ENCODE results near the gene ZBTB38.

DNA sequence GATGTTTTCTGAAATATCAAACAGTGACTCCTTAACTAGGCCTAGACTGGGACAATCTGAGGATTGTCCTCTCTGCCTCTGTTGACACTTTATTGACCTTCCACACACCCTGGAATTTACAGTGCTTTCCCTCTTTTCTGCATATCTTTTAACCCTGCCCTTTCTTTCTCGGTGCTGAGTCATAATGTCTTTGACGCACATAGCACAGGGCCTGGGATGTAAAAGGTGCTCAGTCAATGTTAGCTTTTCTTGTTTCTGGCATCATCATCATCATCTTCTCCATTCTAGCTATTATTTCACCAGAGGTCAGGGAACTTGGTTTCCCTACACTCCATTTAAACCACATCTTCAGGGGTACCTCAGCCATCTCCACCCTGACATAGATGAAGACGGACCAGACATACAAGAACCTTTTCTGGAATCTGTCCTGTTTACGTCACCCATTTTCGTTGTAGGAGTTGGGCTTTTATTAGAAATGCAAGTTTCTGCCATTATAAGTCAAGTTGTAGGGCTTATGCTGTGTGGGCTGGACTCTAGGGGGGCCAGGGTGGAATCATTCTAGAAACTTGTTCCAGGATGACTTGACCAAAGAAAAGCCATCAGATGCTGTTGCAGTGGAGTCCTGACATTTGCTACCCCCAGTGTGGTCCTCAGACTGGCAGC, 46.6 kb downstream of the ZBTB38 start:
- TF ChIP-seq, protein P1, sequence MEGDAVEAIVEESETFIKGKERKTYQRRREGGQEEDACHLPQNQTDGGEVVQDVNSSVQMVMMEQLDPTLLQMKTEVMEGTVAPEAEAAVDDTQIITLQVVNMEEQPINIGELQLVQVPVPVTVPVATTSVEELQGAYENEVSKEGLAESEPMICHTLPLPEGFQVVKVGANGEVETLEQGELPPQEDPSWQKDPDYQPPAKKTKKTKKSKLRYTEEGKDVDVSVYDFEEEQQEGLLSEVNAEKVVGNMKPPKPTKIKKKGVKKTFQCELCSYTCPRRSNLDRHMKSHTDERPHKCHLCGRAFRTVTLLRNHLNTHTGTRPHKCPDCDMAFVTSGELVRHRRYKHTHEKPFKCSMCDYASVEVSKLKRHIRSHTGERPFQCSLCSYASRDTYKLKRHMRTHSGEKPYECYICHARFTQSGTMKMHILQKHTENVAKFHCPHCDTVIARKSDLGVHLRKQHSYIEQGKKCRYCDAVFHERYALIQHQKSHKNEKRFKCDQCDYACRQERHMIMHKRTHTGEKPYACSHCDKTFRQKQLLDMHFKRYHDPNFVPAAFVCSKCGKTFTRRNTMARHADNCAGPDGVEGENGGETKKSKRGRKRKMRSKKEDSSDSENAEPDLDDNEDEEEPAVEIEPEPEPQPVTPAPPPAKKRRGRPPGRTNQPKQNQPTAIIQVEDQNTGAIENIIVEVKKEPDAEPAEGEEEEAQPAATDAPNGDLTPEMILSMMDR (conservative IDR thresholded peaks at IDR 0.05): no peak
- TF ChIP-seq EZH2 (IDR thresholded peaks at IDR 0.05; ENCODE audit: low read depth): no peak
